K562 treated with DMSO at 1 percent for 12 hours (cell line): ENCODE data around the gene SHLD3. TPM values are rescaled to one million over a fixed set of nuclear protein-coding genes. Genes with fewer than 3 reads are reported as not detected.

Source experiments
- total RNA-seq: library from RNA; unstranded; fragments of 300-600 nt; gene quantifications from 2 replicates; pipeline ENCODE4 v1.2.3, GENCODE V29; 2022; ENCODE audit not compliant: insufficient read depth

The SHLD3 gene
- total RNA-seq, result 2.3 and 5.1 TPM in 2 replicates

GRCh38 chr5:65624571-65625555, at the start of gene SHLD3, which contains the start of gene TRAPPC13:
TSS of gene SHLD3 (plus strand) at chr5:65625027. CDS start at chr5:65629588, 4,561 bp downstream.
TSS of gene TRAPPC13 (plus strand) at chr5:65625027. CDS start at chr5:65625061, 34 bp downstream.

GRCh38 chr5:65624025-65624570, 729 bp upstream of the SHLD3 start, which contains the start of gene TRIM23:
TSS of gene TRIM23 (minus strand) at chr5:65624333. CDS start at chr5:65624274, 59 bp downstream.

Other genes starting within 250 kb of the SHLD3 start
- gene ADAMTS6, start 143.1 kb upstream of the SHLD3 start, total RNA-seq, result 1.3 and 1.7 TPM in 2 replicates
- gene CENPK, start 61.9 kb upstream of the SHLD3 start, total RNA-seq, result 10.9 and 42.2 TPM in 2 replicates
- gene PPWD1, start 61.7 kb upstream of the SHLD3 start, total RNA-seq, result 9.8 and 30.2 TPM in 2 replicates
- gene TRIM23, start 694 bp upstream of the SHLD3 start, total RNA-seq, result 2.1 and 4.9 TPM in 2 replicates
- gene TRAPPC13, start within 50 bp of the SHLD3 start, total RNA-seq, result 7.9 and 12.0 TPM in 2 replicates
- 1.6 and 5.9 TPM in 2 replicates for gene SGTB, start 97.1 kb downstream of the SHLD3 start, total RNA-seq
- 5.1 and 12.1 TPM in 2 replicates for gene NLN, start 97.2 kb downstream of the SHLD3 start, total RNA-seq